Measurements from ENCODE around the gene OSTN.

GRCh38 chr3:191260431-191261303 lies 61.6 kb downstream of the OSTN start:
- no peak for TF ChIP-seq ZNF488 (tag by site-specific recombination; IDR thresholded peaks at IDR 0.05)
- no peak for TF ChIP-seq ZNF175 (tag by site-specific recombination; IDR thresholded peaks at IDR 0.05)
- TF ChIP-seq CTCF (tag by site-specific recombination; IDR thresholded peaks at IDR 0.05), result no peak
- no peak for TF ChIP-seq TSHZ1 (tag by site-specific recombination; IDR thresholded peaks at IDR 0.05; ENCODE audit: borderline replicate concordance)
- TF ChIP-seq ZFP37 (tag by site-specific recombination; IDR thresholded peaks at IDR 0.05), result no peak
- TF ChIP-seq ZNF560 (tag by site-specific recombination; IDR thresholded peaks at IDR 0.05; ENCODE audit: borderline replicate concordance), result no peak
- no peak for TF ChIP-seq ZBTB6 (tag by site-specific recombination; IDR thresholded peaks at IDR 0.05)
- TF ChIP-seq ZEB2 (tag by site-specific recombination; IDR thresholded peaks at IDR 0.05), result no peak
